ENCODE results near the gene TLX1. TPM values are rescaled to one million over a fixed set of nuclear protein-coding genes. Genes with fewer than 3 reads are reported as not detected.

The TLX1 gene
- total and polyA plus RNA-seq, 9 of the 15 experiments (the other 6 are each of a cell fraction or from before 2014, with no cell fraction given) = 0.03 to 3.3 (median 0.19) TPM; not detected in 1

- POLR2A ChIA-PET = no interaction called here
- H3K27me3 ChIP-seq (ENCODE audit: control insufficient read depth in 2 of 2, insufficient read depth in 2 of 2, low read length in 2 of 2) = peaks cover 0 to 11% of the 10 kb centered on the region in 2 experiments; a peak in 2 of 5 replicates
- no TSS peak for BruUV-seq (replicated peaks)
These were observed 52.5 kb downstream of the TLX1 start for GRCh38 chr10:101183458-101184183.

More at GRCh38 chr10:101183458-101184183, 52.5 kb downstream of the TLX1 start:
- FAIRE-seq (no peak), DNase-seq (ENCODE audit: extremely low read depth in 1 of 4, low spot score in 3 of 4) (no peak), ATAC-seq (no peak)
- Histone ChIP-seq H3K9me3 (replicated peaks; ENCODE audit: control insufficient read depth, insufficient read depth, low read depth, low read length) (no peaks in the 10 kb centered on the region), H3K9me1 (ENCODE audit: control insufficient read depth, insufficient read depth, low read length) (no peaks in the 10 kb centered on the region), H3K36me3 (ENCODE audit: control insufficient read depth, insufficient read depth, low read length) (no peaks in the 10 kb centered on the region), H4K20me1 (replicated peaks; ENCODE audit: control insufficient read depth, insufficient read depth, low read length) (no peaks in the 10 kb centered on the region), H2AFZ (ENCODE audit: low read depth, low read length) (no peak overlapping the region), H3K4me3 (no peak overlapping the region), H3K4me2 (ENCODE audit: insufficient read depth, low read length) (no peak overlapping the region), H3K4me1 (replicated peaks in 1 of 2; ENCODE audit: control insufficient read depth in 2 of 2, insufficient read depth in 2 of 2, low read length in 2 of 2) (no peaks in the 10 kb centered on the region), H3K79me2 (ENCODE audit: control insufficient read depth, insufficient read depth, low read length) (no peaks in the 10 kb centered on the region), H3K27ac (ENCODE audit: extremely low read depth, low read depth, low read length) (no peak overlapping the region), H3K9ac (ENCODE audit: insufficient read depth in 1 of 2, low read depth in 2 of 2, low read length in 2 of 2) (no peak overlapping the region)
- CTCF ChIA-PET (ENCODE audit: low intra/inter-chr PET ratio) = no interaction called here
- in situ Hi-C loops (cut with MboI) (no loop called here), intact Hi-C loops (cut with micrococcal nuclease) (no loop called here)
- whole genome bisulfite sequencing (ENCODE audit: insufficient coverage, low coverage, missing lambda C conversion rate) = 0% methylated on average over 5 of the region's 6 CpGs
- TF ChIP-seq ETV6 (IDR thresholded peaks at IDR 0.05; ENCODE audit: borderline replicate concordance in 1 of 2, low read depth in 2 of 2, low read length in 1 of 2) (no peak), ETV6 (CRISPR knock-in tag; IDR thresholded peaks at IDR 0.05; ENCODE audit: borderline replicate concordance) (no peak), NONO (IDR thresholded peaks at IDR 0.05; ENCODE audit: low read depth in 2 of 2, low read length in 1 of 2) (no peak), SRSF7 (optimal IDR thresholded peaks at IDR 0.05; ENCODE audit: low read depth, low read length) (no peak), SIN3B (IDR thresholded peaks at IDR 0.05; ENCODE audit: low read depth) (no peak), CHD4 (IDR thresholded peaks at IDR 0.05; ENCODE audit: insufficient read depth, insufficient replicate concordance, low read depth, low read length, poor library complexity, severe bottlenecking) (no peak), ZNF766 (CRISPR knock-in tag; conservative IDR thresholded peaks at IDR 0.05) (0 out of 2 replicates have a peak, but pooled peaks have one; percentile 25), ZNF57 (CRISPR knock-in tag; IDR thresholded peaks at IDR 0.05) (peak; percentile 80; the same call in 1 of the 2 replicates)

Other genes starting within 250 kb of the TLX1 start
Only the 7 nearest of the 10 such genes appear.
- 55.9 and 63.2 TPM in 2 replicates for gene MRPL43, start 143.8 kb upstream of the TLX1 start, total RNA-seq (2014; rRNA removed)
- gene MRPL43, start 143.8 kb upstream of the TLX1 start, total RNA-seq (2014; rRNA removed; fragmentation: Illumina TruSeq; extraction: Trizol) = 20.5 and 21.3 TPM in 2 replicates
- gene MRPL43, start 143.8 kb upstream of the TLX1 start, total RNA-seq (2015; rRNA removed; fragmentation: Illumina TruSeq; extraction: Trizol) = 40.0 and 42.5 TPM in 2 replicates
- gene MRPL43, start 143.8 kb upstream of the TLX1 start, total RNA-seq (2021) = 47.0 and 48.5 TPM in 2 replicates
- 37.2 and 47.6 TPM in 2 replicates for gene MRPL43, start 143.8 kb upstream of the TLX1 start, polyA plus RNA-seq (2011; rRNA removed)
- 29.1 and 50.5 TPM in 2 replicates for gene MRPL43, start 143.8 kb upstream of the TLX1 start, polyA plus RNA-seq (2014; fragmentation: Illumina TruSeq; extraction: Trizol)
- 10 to 100 TPM; 15.1 to 25.6 TPM for gene MRPL43, start 143.8 kb upstream of the TLX1 start, polyA plus RNA-seq (2014; fragmentation: Nextera tagmentation; extraction: Ambion mirVana)
- 63.7 and 77.5 TPM in 2 replicates for gene MRPL43, start 143.8 kb upstream of the TLX1 start, polyA plus RNA-seq (2014; rRNA removed)
- 17.9 and 20.6 TPM in 2 replicates for gene TWNK, start 143.8 kb upstream of the TLX1 start, total RNA-seq (2014; rRNA removed)
- gene TWNK, start 143.8 kb upstream of the TLX1 start, total RNA-seq (2014; rRNA removed; fragmentation: Illumina TruSeq; extraction: Trizol) = 16.6 and 18.0 TPM in 2 replicates
- gene TWNK, start 143.8 kb upstream of the TLX1 start, total RNA-seq (2015; rRNA removed; fragmentation: Illumina TruSeq; extraction: Trizol) = 13.6 and 14.3 TPM in 2 replicates
- 19.2 and 24.5 TPM in 2 replicates for gene TWNK, start 143.8 kb upstream of the TLX1 start, total RNA-seq (2021)
- gene TWNK, start 143.8 kb upstream of the TLX1 start, polyA plus RNA-seq (2011; rRNA removed) = 16.1 and 17.4 TPM in 2 replicates
- gene TWNK, start 143.8 kb upstream of the TLX1 start, polyA plus RNA-seq (2014; fragmentation: Illumina TruSeq; extraction: Trizol) = 34.7 and 35.5 TPM in 2 replicates
- gene TWNK, start 143.8 kb upstream of the TLX1 start, polyA plus RNA-seq (2014; fragmentation: Nextera tagmentation; extraction: Ambion mirVana) = 10 to 100 TPM; 11.6 to 14.8 TPM
- 16.6 and 18.9 TPM in 2 replicates for gene TWNK, start 143.8 kb upstream of the TLX1 start, polyA plus RNA-seq (2014; rRNA removed)
- gene LZTS2, start 131.5 kb upstream of the TLX1 start, total RNA-seq (2014; rRNA removed) = 27.2 and 31.7 TPM in 2 replicates
- 5.4 and 6.4 TPM in 2 replicates for gene LZTS2, start 131.5 kb upstream of the TLX1 start, total RNA-seq (2014; rRNA removed; fragmentation: Illumina TruSeq; extraction: Trizol)
- gene LZTS2, start 131.5 kb upstream of the TLX1 start, total RNA-seq (2015; rRNA removed; fragmentation: Illumina TruSeq; extraction: Trizol) = 18.5 and 19.8 TPM in 2 replicates
- gene LZTS2, start 131.5 kb upstream of the TLX1 start, total RNA-seq (2021) = 38.6 and 42.1 TPM in 2 replicates
- 14.7 and 29.0 TPM in 2 replicates for gene LZTS2, start 131.5 kb upstream of the TLX1 start, polyA plus RNA-seq (2011; rRNA removed)
- gene LZTS2, start 131.5 kb upstream of the TLX1 start, polyA plus RNA-seq (2014; fragmentation: Illumina TruSeq; extraction: Trizol) = 11.8 and 30.3 TPM in 2 replicates
- gene LZTS2, start 131.5 kb upstream of the TLX1 start, polyA plus RNA-seq (2014; fragmentation: Nextera tagmentation; extraction: Ambion mirVana) = under 1 TPM; 0.23 to 0.59 TPM
- 42.5 and 43.7 TPM in 2 replicates for gene LZTS2, start 131.5 kb upstream of the TLX1 start, polyA plus RNA-seq (2014; rRNA removed)
- gene PDZD7, start 100.2 kb upstream of the TLX1 start, total RNA-seq (2014; rRNA removed) = 0.16 and 0.23 TPM in 2 replicates
- 0.04 TPM in 1 of 2 replicates, not detected in the other for gene PDZD7, start 100.2 kb upstream of the TLX1 start, total RNA-seq (2014; rRNA removed; fragmentation: Illumina TruSeq; extraction: Trizol)
- 0.04 and 0.07 TPM in 2 replicates for gene PDZD7, start 100.2 kb upstream of the TLX1 start, total RNA-seq (2015; rRNA removed; fragmentation: Illumina TruSeq; extraction: Trizol)
- 0.09 and 0.29 TPM in 2 replicates for gene PDZD7, start 100.2 kb upstream of the TLX1 start, total RNA-seq (2021)
- 0.24 and 0.28 TPM in 2 replicates for gene PDZD7, start 100.2 kb upstream of the TLX1 start, polyA plus RNA-seq (2011; rRNA removed)
- gene PDZD7, start 100.2 kb upstream of the TLX1 start, polyA plus RNA-seq (2014; fragmentation: Illumina TruSeq; extraction: Trizol) = 0.04 TPM in 1 of 2 replicates, not detected in the other
- not detected for gene PDZD7, start 100.2 kb upstream of the TLX1 start, polyA plus RNA-seq (2014; fragmentation: Nextera tagmentation; extraction: Ambion mirVana)
- 0.04 and 0.07 TPM in 2 replicates for gene PDZD7, start 100.2 kb upstream of the TLX1 start, polyA plus RNA-seq (2014; rRNA removed)
- 1.00 and 2.2 TPM in 2 replicates for gene SFXN3, start 100.1 kb upstream of the TLX1 start, total RNA-seq (2014; rRNA removed)
- gene SFXN3, start 100.1 kb upstream of the TLX1 start, total RNA-seq (2014; rRNA removed; fragmentation: Illumina TruSeq; extraction: Trizol) = 0.64 and 0.69 TPM in 2 replicates
- gene SFXN3, start 100.1 kb upstream of the TLX1 start, total RNA-seq (2015; rRNA removed; fragmentation: Illumina TruSeq; extraction: Trizol) = 0.58 and 0.68 TPM in 2 replicates
- gene SFXN3, start 100.1 kb upstream of the TLX1 start, total RNA-seq (2021) = 1.4 and 1.8 TPM in 2 replicates
- 4.6 and 8.1 TPM in 2 replicates for gene SFXN3, start 100.1 kb upstream of the TLX1 start, polyA plus RNA-seq (2011; rRNA removed)
- 1.5 and 1.6 TPM in 2 replicates for gene SFXN3, start 100.1 kb upstream of the TLX1 start, polyA plus RNA-seq (2014; fragmentation: Illumina TruSeq; extraction: Trizol)
- gene SFXN3, start 100.1 kb upstream of the TLX1 start, polyA plus RNA-seq (2014; fragmentation: Nextera tagmentation; extraction: Ambion mirVana) = under 1 TPM; 0.24 to 0.31 TPM
- 0.86 and 0.96 TPM in 2 replicates for gene SFXN3, start 100.1 kb upstream of the TLX1 start, polyA plus RNA-seq (2014; rRNA removed)
- gene KAZALD1, start 69.3 kb upstream of the TLX1 start, total RNA-seq (2014; rRNA removed) = 7.5 and 9.7 TPM in 2 replicates
- 2.4 and 2.7 TPM in 2 replicates for gene KAZALD1, start 69.3 kb upstream of the TLX1 start, total RNA-seq (2014; rRNA removed; fragmentation: Illumina TruSeq; extraction: Trizol)
- gene KAZALD1, start 69.3 kb upstream of the TLX1 start, total RNA-seq (2015; rRNA removed; fragmentation: Illumina TruSeq; extraction: Trizol) = 7.8 and 8.5 TPM in 2 replicates
- gene KAZALD1, start 69.3 kb upstream of the TLX1 start, total RNA-seq (2021) = 8.6 and 9.1 TPM in 2 replicates
- gene KAZALD1, start 69.3 kb upstream of the TLX1 start, polyA plus RNA-seq (2011; rRNA removed) = 4.9 and 5.7 TPM in 2 replicates
- gene KAZALD1, start 69.3 kb upstream of the TLX1 start, polyA plus RNA-seq (2014; fragmentation: Illumina TruSeq; extraction: Trizol) = 2.8 and 5.2 TPM in 2 replicates
- under 1 TPM; 0.15 to 0.31 TPM for gene KAZALD1, start 69.3 kb upstream of the TLX1 start, polyA plus RNA-seq (2014; fragmentation: Nextera tagmentation; extraction: Ambion mirVana)
- gene KAZALD1, start 69.3 kb upstream of the TLX1 start, polyA plus RNA-seq (2014; rRNA removed) = 8.9 and 10.0 TPM in 2 replicates
- not detected in 2 replicates for gene LBX1, start 98.2 kb downstream of the TLX1 start, total RNA-seq (2014; rRNA removed)
- gene LBX1, start 98.2 kb downstream of the TLX1 start, total RNA-seq (2014; rRNA removed; fragmentation: Illumina TruSeq; extraction: Trizol) = not detected in 2 replicates
- not detected in 2 replicates for gene LBX1, start 98.2 kb downstream of the TLX1 start, total RNA-seq (2015; rRNA removed; fragmentation: Illumina TruSeq; extraction: Trizol)
- gene LBX1, start 98.2 kb downstream of the TLX1 start, total RNA-seq (2021) = not detected in 2 replicates
- not detected in 2 replicates for gene LBX1, start 98.2 kb downstream of the TLX1 start, polyA plus RNA-seq (2011; rRNA removed)
- not detected in 2 replicates for gene LBX1, start 98.2 kb downstream of the TLX1 start, polyA plus RNA-seq (2014; fragmentation: Illumina TruSeq; extraction: Trizol)
- gene LBX1, start 98.2 kb downstream of the TLX1 start, polyA plus RNA-seq (2014; fragmentation: Nextera tagmentation; extraction: Ambion mirVana) = not detected
- not detected in 2 replicates for gene LBX1, start 98.2 kb downstream of the TLX1 start, polyA plus RNA-seq (2014; rRNA removed)